HG03097 (cell line): ENCODE measurements around the gene RALGPS2.
"Not testable (repeated sequence)": the region's sequence is repeated elsewhere in the genome, so short reads cannot be mapped to it uniquely, and the experiment has no call there.

ENCODE experiments used
- ATAC-seq: cut with Tn5 transposase; IDR thresholded peaks from one replicate; pipeline ENCODE4 v1.9.1; 2021; ENCODE audit not compliant: unreplicated experiment, low FRiP score

The RALGPS2 gene

GRCh38 chr1:178939338-178940067 is 214.5 kb downstream of the RALGPS2 start:
- no peak for ATAC-seq

GRCh38 chr1:178940068-178940765 is 215.2 kb downstream of the RALGPS2 start:
- ATAC-seq: no peak

- ATAC-seq: no peak
Observed at GRCh38 chr1:178941261-178941689, 216.2 kb downstream of the RALGPS2 start.

GRCh38 chr1:178941849-178942248 is 216.8 kb downstream of the RALGPS2 start:
- ATAC-seq: no peak

- no peak for ATAC-seq
Observed at GRCh38 chr1:178942285-178943198, 217.5 kb downstream of the RALGPS2 start.

GRCh38 chr1:178944729-178945128 is 219.7 kb downstream of the RALGPS2 start:
- ATAC-seq: no peak

- ATAC-seq: no peak
Observed at GRCh38 chr1:178945763-178946266, 220.8 kb downstream of the RALGPS2 start.

GRCh38 chr1:178946416-178946815 is 221.4 kb downstream of the RALGPS2 start:
- no peak for ATAC-seq

GRCh38 chr1:178946855-178947676 is 222.0 kb downstream of the RALGPS2 start:
- no peak for ATAC-seq

GRCh38 chr1:178947677-178947981 is 222.6 kb downstream of the RALGPS2 start:
- ATAC-seq: no peak

GRCh38 chr1:178948676-178949075 is 223.6 kb downstream of the RALGPS2 start:
- ATAC-seq: no peak

- ATAC-seq: not testable (repeated sequence)
Observed at GRCh38 chr1:178949866-178950265, 224.8 kb downstream of the RALGPS2 start.

GRCh38 chr1:178951600-178951999 is 226.6 kb downstream of the RALGPS2 start:
- no peak for ATAC-seq

- no peak for ATAC-seq
Observed at GRCh38 chr1:178953034-178953433, 228.0 kb downstream of the RALGPS2 start.

GRCh38 chr1:178953538-178954324 is 228.7 kb downstream of the RALGPS2 start:
- ATAC-seq: no peak

- no peak for ATAC-seq
Observed at GRCh38 chr1:178954325-178954690, 229.3 kb downstream of the RALGPS2 start.

- ATAC-seq: no peak
Observed at GRCh38 chr1:178954937-178955336, 229.9 kb downstream of the RALGPS2 start.

GRCh38 chr1:178955391-178955954 is 230.4 kb downstream of the RALGPS2 start:
- ATAC-seq: no peak

- no peak for ATAC-seq
Observed at GRCh38 chr1:178958491-178958890, 233.4 kb downstream of the RALGPS2 start.
